Measurements from ENCODE around the gene ADAM12.

DNA sequence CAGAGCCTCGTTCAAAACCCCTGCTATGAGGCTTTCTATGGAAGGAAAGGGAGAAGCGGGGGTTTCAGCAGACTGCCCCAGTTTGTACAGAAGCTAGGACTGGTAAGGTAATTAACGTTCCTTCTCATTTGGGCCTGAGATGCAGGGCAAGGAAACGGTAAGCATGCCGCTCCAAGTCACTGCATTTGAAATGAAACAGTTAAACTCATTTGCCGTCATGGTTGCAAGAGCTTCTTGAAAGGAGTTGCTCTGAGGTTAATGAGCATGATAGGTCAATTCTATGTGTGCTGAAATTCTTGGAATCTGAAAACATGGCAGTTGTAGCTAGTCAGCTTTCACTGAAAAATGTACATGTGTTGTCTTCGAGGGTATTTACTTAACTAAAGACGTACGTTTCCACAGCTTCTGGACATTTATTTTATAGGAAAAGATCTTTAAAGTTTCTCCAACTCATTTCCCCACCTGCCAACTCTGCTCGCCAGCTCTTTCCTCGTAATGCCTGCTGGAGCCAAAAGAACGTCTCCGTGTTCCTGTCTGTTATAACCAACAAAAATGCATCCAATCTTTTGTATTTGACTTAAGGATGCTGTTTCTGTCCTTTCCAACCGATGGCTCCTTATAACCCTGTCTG lies 73.3 kb downstream of the ADAM12 start:
- TF ChIP-seq POLR2A (IDR thresholded peaks at IDR 0.05) (no peak), EP300 (IDR thresholded peaks at IDR 0.05) (no peak)
- TF ChIP-seq, protein P1, sequence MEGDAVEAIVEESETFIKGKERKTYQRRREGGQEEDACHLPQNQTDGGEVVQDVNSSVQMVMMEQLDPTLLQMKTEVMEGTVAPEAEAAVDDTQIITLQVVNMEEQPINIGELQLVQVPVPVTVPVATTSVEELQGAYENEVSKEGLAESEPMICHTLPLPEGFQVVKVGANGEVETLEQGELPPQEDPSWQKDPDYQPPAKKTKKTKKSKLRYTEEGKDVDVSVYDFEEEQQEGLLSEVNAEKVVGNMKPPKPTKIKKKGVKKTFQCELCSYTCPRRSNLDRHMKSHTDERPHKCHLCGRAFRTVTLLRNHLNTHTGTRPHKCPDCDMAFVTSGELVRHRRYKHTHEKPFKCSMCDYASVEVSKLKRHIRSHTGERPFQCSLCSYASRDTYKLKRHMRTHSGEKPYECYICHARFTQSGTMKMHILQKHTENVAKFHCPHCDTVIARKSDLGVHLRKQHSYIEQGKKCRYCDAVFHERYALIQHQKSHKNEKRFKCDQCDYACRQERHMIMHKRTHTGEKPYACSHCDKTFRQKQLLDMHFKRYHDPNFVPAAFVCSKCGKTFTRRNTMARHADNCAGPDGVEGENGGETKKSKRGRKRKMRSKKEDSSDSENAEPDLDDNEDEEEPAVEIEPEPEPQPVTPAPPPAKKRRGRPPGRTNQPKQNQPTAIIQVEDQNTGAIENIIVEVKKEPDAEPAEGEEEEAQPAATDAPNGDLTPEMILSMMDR (IDR thresholded peaks at IDR 0.05), result no peak
